ENCODE measurements around the gene COX20.

The COX20 gene

DNA sequence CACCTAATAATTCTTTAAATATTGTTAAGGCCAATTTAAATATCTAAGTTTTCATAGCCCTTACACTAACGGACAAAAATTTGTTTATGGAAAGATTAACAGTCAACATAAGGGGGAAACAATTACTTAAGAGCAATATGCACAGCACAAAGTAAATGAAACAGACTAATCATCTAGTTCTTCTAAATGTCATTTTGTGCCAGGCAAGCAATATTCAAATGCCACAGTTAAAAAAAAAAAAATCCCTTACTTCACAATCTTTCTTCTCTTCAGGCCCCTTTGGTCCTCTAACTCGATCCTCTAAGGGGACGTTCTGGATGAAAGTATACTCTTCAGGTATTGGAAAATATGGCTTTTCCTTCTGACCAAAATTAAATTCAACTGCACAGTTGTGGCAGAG, 22.3 kb downstream of the COX20 start:
- in situ Hi-C loops (cut with HindIII; ENCODE audit: low sequenced_read_pairs): no loop called here
- DNase-seq (ENCODE audit: low read depth): no peak
- no peak overlapping the region for H3K4me3 ChIP-seq (ENCODE audit: low read depth, low read length)
- TF ChIP-seq, protein P1, sequence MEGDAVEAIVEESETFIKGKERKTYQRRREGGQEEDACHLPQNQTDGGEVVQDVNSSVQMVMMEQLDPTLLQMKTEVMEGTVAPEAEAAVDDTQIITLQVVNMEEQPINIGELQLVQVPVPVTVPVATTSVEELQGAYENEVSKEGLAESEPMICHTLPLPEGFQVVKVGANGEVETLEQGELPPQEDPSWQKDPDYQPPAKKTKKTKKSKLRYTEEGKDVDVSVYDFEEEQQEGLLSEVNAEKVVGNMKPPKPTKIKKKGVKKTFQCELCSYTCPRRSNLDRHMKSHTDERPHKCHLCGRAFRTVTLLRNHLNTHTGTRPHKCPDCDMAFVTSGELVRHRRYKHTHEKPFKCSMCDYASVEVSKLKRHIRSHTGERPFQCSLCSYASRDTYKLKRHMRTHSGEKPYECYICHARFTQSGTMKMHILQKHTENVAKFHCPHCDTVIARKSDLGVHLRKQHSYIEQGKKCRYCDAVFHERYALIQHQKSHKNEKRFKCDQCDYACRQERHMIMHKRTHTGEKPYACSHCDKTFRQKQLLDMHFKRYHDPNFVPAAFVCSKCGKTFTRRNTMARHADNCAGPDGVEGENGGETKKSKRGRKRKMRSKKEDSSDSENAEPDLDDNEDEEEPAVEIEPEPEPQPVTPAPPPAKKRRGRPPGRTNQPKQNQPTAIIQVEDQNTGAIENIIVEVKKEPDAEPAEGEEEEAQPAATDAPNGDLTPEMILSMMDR (IDR thresholded peaks at IDR 0.05; ENCODE audit: low read depth, low read length, missing control alignments): no peak

GRCh38 chr1:244858357-244858756, 22.9 kb downstream of the COX20 start:
- DNase-seq (ENCODE audit: low read depth): no peak
- in situ Hi-C loops (cut with HindIII; ENCODE audit: low sequenced_read_pairs): no loop called here
- TF ChIP-seq, protein P1 (IDR thresholded peaks at IDR 0.05; ENCODE audit: low read depth, low read length, missing control alignments): no peak
- no peak overlapping the region for H3K4me3 ChIP-seq (ENCODE audit: low read depth, low read length)

- H3K4me3 ChIP-seq (ENCODE audit: low read depth, low read length): peak overlapping the region; percentile 85
- TF ChIP-seq, protein P1 (IDR thresholded peaks at IDR 0.05; ENCODE audit: low read depth, low read length, missing control alignments): no peak
- in situ Hi-C loops (cut with HindIII; ENCODE audit: low sequenced_read_pairs): no loop called here
Observed at GRCh38 chr1:244860078-244860477, 24.6 kb downstream of the COX20 start.

GRCh38 chr1:244860914-244861610, 25.6 kb downstream of the COX20 start:
- H3K4me3 ChIP-seq (ENCODE audit: low read depth, low read length): peak overlapping the region; percentile 85
- DNase-seq (ENCODE audit: low read depth): no peak
- in situ Hi-C loops (cut with HindIII; ENCODE audit: low sequenced_read_pairs): no loop called here
- TF ChIP-seq, protein P1 (IDR thresholded peaks at IDR 0.05; ENCODE audit: low read depth, low read length, missing control alignments): no peak

More at GRCh38 chr1:244860078-244860477, 24.6 kb downstream of the COX20 start:
- DNase-seq (ENCODE audit: low read depth): no peak

DNA sequence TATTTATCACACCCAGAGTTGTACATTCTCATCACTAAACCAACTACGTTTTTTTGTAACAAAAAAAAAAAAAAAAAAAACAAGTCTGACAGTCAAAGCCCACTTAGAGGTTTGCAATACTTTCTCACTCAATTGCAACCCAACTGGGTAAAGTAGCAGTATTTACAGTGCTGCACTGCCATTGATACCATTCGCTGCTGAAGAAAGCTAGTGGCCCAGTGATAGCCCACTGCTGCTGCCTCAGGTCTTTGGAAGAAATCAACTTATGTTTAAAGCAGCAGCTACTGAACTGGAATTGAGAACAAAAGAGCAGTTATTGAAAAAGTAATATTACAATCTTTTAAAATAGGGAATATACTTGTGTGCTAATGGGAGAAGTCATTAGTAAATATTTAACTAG, 26.2 kb downstream of the COX20 start:
- TF ChIP-seq, protein P1 (IDR thresholded peaks at IDR 0.05; ENCODE audit: low read depth, low read length, missing control alignments): no peak
- no peak for DNase-seq (ENCODE audit: low read depth)
- H3K4me3 ChIP-seq (ENCODE audit: low read depth, low read length): peak overlapping the region; percentile 85
- in situ Hi-C loops (cut with HindIII; ENCODE audit: low sequenced_read_pairs): no loop called here

DNA sequence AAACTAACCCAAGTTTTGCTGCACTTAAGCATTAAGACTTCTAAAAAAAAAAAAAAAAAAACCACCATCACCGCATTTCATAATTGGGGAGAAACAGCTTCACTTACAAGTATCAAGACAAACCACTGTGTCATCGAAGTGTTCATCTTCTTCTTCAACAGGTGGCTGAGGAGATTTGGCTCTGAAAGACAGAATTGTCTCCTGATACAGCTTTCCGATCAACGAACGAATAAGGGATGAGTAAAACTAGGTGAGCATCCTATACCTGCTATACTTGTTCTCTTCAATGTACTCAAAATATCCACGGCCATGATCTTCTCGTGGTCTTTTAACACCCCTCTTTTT, 26.9 kb downstream of the COX20 start:
- DNase-seq (ENCODE audit: low read depth): no peak

More for the DNA sequence above, 26.9 kb downstream of the COX20 start:
- in situ Hi-C loops (cut with HindIII; ENCODE audit: low sequenced_read_pairs): no loop called here
- TF ChIP-seq, protein P1 (IDR thresholded peaks at IDR 0.05; ENCODE audit: low read depth, low read length, missing control alignments): no peak
- peak overlapping the region; percentile 85 for H3K4me3 ChIP-seq (ENCODE audit: low read depth, low read length)

Measured in astrocyte of the cerebellum (primary cell).